Muscle of leg (tissue), 11 donors: ENCODE results near the gene ASCL1. TPM values are rescaled to one million over a fixed set of nuclear protein-coding genes. Genes with fewer than 3 reads are reported as not detected.
A peak's percentile ranks its signal among the peaks of the same experiment; 100 is the strongest.

Experiments used
- DNase-seq: peaks from one replicate; pipeline ENCODE4 v3.0.0; 2013
- H3K27ac ChIP-seq: one replicate; pipeline ENCODE4 v1.5.1; 2013; ENCODE audit warnings: mild to moderate bottlenecking, low read length, control low read depth
- H3K27me3 ChIP-seq: one replicate; pipeline ENCODE4 v1.6.1; 2013; ENCODE audit warnings: low read length; ENCODE audit not compliant: control insufficient read depth, insufficient read depth
- H3K36me3 ChIP-seq: one replicate; pipeline ENCODE4 v1.6.1; 2013; ENCODE audit warnings: low read length; ENCODE audit not compliant: control insufficient read depth, insufficient read depth
- H3K4me1 ChIP-seq: one replicate; pipeline ENCODE4 v1.6.1; 2013; ENCODE audit warnings: low read length; ENCODE audit not compliant: control insufficient read depth, insufficient read depth
- H3K4me3 ChIP-seq: one replicate; pipeline ENCODE4 v1.5.1; 2013; ENCODE audit warnings: low read length, control low read depth
- H3K9me3 ChIP-seq: replicated peaks from 2 replicates; pipeline ENCODE4 v1.6.1; 2013; ENCODE audit warnings: low read depth, low read length; ENCODE audit not compliant: control insufficient read depth
- WGBS: methylation state at CpG from one replicate; pipeline ENCODE4 v1.1.5; 2013; ENCODE audit warnings: missing lambda C conversion rate; ENCODE audit not compliant: insufficient coverage; 5-methylcytosine and 5-hydroxymethylcytosine counted together
- polyA plus RNA-seq, 8 donors: library from polyadenylated mRNA; unstranded; fragments of 120-200 nt; gene quantifications; one replicate each; pipeline versions ENCODE4 v1.2.1 to v1.2.3, GENCODE V29; 2013; ENCODE audit warnings: inconsistent platforms in 1 of 8, low replicate concordance in 1 of 8; ENCODE audit not compliant: insufficient read length in 8 of 8, insufficient read depth in 1 of 8
- total RNA-seq: library from RNA; stranded (reverse); fragments of 120-200 nt; gene quantifications from one replicate; pipeline ENCODE4 v1.2.4, GENCODE V29; 2013

Gene ASCL1
- total and polyA plus RNA-seq, 9 donors, result 0.04 to 0.28 (median 0.07) TPM; not detected in 6

DNA sequence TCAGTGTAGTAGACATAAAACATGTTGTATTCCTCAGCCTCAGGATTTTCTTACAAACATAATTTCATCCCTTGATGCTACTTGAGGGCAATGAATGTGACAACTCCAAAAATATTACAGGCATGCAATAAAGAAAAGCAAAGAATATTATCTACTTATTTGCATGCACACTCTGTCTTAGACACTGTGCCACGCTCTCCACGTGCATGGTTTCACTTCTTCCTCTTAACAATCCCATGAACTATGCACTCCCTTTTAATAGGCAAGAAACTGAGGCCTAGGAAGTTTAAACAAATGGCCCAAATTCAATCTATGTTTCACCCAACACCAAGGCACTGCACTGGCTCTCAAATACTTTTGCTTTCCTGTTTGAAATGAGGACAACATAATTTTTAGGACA, 38.6 kb upstream of the ASCL1 start:
- no peak for DNase-seq
- no peak overlapping the region for H3K4me3 ChIP-seq
- no peaks in the 10 kb centered on the region for H3K4me1 ChIP-seq
- peaks cover 8% of the 10 kb centered on the region for H3K27me3 ChIP-seq
- no peaks in the 10 kb centered on the region for H3K36me3 ChIP-seq
- H3K27ac ChIP-seq, result no peak overlapping the region
- H3K9me3 ChIP-seq, result no peaks in the 10 kb centered on the region
- WGBS, result 76% methylated on average over 2 of the region's 2 CpGs

DNA sequence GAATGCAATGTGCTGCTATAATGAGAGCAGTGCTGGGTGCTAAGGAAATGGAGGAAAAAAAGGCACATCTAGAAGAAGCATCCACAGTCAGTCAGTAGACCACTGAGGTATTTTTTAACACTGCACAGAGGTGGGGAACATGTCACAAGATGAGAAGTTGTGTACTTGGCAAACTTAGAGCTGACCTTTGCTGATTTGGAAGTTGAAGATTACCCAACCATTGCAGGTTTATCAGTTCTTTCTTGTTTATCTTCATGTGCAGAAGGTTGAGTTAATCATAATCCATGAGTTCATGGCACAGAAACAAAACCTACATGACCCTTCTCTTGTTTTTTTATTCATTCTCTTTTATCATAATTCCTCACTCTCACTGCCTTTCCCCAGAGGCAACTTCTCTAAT, 37.2 kb upstream of the ASCL1 start:
- no peaks in the 10 kb centered on the region for H3K36me3 ChIP-seq
- DNase-seq, result no peak
- H3K9me3 ChIP-seq, result no peaks in the 10 kb centered on the region
- no peak overlapping the region for H3K27ac ChIP-seq
- no peaks in the 10 kb centered on the region for H3K4me1 ChIP-seq
- H3K27me3 ChIP-seq, result peaks cover 8% of the 10 kb centered on the region
- no peak overlapping the region for H3K4me3 ChIP-seq

DNA sequence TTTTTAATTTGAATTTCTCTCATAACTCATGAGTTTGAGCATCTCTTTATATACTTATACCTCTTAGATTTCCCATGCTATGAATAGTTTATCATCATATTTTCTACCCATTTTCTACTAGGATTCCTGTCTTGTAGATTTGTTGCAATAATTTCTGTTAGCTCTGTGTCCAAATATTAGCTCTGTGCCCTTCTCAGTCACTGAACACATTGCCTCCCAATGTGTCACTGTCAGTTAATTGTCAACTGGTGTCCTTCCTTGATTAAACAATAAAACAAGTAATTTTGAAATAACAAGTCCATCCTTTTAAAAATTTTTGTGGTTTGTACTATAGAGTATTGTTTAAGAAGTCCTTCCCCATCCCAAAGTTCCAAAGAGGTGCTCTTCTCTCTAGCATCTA, 36.2 kb upstream of the ASCL1 start:
- no peak overlapping the region for H3K27ac ChIP-seq
- H3K27me3 ChIP-seq, result peaks cover 8% of the 10 kb centered on the region
- no peak overlapping the region for H3K4me3 ChIP-seq
- H3K9me3 ChIP-seq, result no peaks in the 10 kb centered on the region
- no peaks in the 10 kb centered on the region for H3K36me3 ChIP-seq
- H3K4me1 ChIP-seq, result no peaks in the 10 kb centered on the region
- no peak for DNase-seq

DNA sequence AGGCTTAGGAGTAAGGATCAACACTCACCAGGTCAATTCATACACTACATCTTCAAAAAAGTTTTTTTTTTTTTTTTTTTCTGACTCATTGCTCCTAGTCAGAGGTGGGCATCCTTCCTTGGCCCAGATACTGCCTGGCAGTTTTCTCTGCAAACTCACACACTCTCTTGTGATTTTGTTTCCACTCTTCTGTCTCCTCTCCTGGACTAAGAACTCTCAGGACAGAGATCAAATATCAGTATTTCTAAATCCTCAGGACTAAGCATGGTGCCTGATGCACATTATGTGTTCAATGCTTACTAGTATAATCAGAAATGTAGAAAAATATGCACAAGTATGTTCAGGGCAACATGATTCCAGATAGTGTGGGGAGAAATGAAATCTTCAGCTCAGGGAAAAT, 30.3 kb upstream of the ASCL1 start:
- H3K36me3 ChIP-seq, result no peaks in the 10 kb centered on the region
- no peak for DNase-seq
- H3K4me1 ChIP-seq, result no peaks in the 10 kb centered on the region
- H3K9me3 ChIP-seq, result no peaks in the 10 kb centered on the region
- no peaks in the 10 kb centered on the region for H3K27me3 ChIP-seq
- no peak overlapping the region for H3K27ac ChIP-seq
- no peak overlapping the region for H3K4me3 ChIP-seq

DNA sequence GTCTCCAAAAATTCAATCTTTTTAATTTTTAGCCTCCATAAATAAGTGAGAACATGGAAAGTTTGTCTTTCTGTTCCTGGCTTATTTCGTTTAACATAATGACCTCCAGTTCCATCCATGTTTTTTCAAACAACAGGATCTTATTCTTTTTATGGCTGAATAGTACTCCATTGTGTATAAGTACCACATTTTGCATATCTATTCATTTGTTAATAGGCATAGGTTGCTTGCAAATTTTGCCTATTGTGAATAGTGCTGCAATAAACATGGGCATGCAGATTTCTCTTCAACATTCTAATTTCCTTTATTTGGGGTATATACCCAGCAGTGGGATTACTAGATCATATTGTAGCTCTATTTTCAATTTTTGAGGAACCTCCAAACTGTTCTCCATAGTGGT, 24.3 kb upstream of the ASCL1 start:
- H3K27ac ChIP-seq, result no peak overlapping the region
- H3K9me3 ChIP-seq, result no peaks in the 10 kb centered on the region
- H3K4me1 ChIP-seq, result no peaks in the 10 kb centered on the region
- no peak for DNase-seq
- no CpG with 5 or more reads among the region's 1 CpG for WGBS
- H3K4me3 ChIP-seq, result no peak overlapping the region
- H3K27me3 ChIP-seq, result no peaks in the 10 kb centered on the region
- no peaks in the 10 kb centered on the region for H3K36me3 ChIP-seq

DNA sequence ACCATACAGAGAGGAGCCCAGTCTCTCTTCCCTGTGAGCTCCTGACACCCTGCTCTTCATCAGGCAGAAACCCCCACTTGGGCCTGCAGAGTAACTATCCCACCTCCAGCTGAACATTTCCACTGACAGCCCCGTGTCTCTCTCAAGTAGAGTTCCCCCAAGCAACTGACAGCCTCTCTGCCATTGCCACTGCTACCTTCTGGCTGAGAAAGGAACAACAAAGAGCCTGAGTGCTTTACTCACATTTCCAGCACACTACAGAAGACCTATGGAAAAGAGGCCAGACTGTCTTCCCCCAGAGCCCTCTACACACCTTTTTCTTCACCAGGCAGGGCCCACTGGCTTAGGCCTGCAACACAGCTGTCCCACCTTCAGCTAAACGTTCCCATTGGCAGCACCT, 18.4 kb upstream of the ASCL1 start:
- no peaks in the 10 kb centered on the region for H3K36me3 ChIP-seq
- peaks cover 2% of the 10 kb centered on the region for H3K9me3 ChIP-seq
- no peak for DNase-seq
- no peaks in the 10 kb centered on the region for H3K27me3 ChIP-seq
- no peak overlapping the region for H3K4me3 ChIP-seq
- WGBS, result 44% methylated on average over 2 of the region's 2 CpGs
- H3K4me1 ChIP-seq, result no peaks in the 10 kb centered on the region
- H3K27ac ChIP-seq, result no peak overlapping the region

DNA sequence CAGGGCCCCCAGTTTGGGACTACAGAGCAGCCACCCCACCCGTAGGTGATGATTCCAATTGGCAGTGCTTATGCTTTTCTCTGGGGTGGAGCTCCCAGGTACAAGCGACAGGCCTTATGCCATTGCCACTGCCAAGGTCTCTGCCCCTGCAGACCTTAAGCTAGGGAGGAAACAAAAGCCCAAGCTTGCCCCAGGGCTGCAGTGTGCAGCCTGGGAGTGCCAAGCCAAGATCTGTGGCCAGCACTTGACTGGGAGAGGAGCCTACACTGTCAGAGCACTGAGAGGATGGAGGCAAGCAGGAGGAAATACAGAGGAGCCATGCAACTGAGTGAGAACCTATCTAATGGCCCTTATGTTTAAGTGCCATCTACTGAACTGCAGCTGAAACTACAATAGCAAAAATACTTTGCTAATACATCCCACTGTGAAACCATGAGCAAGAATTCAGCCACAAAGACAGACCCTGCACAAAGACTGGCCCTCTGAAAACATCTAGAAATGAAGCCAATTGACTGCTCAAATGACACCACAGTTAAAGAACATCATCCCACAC, 17.7 kb upstream of the ASCL1 start:
- 100% methylated on average over 2 of the region's 2 CpGs for WGBS
- H3K9me3 ChIP-seq, result peaks cover 2% of the 10 kb centered on the region

DNA sequence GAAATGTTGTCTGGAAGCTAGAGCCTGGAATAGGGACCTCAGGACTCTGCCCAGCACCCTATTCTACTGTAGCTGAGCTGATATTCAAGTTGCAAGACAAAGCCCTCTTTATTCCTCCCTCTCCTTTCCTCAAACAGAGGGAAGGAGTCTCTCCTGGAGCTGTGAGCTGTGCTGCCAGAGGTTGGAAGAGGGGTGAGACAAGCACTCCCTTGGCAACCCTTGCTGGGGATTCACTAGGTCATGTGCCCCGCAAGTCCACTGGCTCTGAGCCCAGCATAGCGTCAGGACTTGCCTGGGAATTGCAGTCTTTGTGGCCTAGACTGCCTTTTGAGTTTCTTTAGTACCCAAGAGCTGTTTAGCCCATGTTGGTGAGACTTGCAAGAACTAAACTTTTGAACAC, 11.4 kb upstream of the ASCL1 start:
- no peak for DNase-seq
- H3K36me3 ChIP-seq, result no peaks in the 10 kb centered on the region
- no peaks in the 10 kb centered on the region for H3K4me1 ChIP-seq
- H3K27ac ChIP-seq, result no peak overlapping the region
- no peaks in the 10 kb centered on the region for H3K9me3 ChIP-seq
- no peak overlapping the region for H3K4me3 ChIP-seq
- WGBS, result 60% methylated on average over 2 of the region's 2 CpGs
- peaks cover 21% of the 10 kb centered on the region for H3K27me3 ChIP-seq

More for the DNA sequence above, 17.7 kb upstream of the ASCL1 start:
- Histone ChIP-seq H3K4me3 (no peak overlapping the region), H3K36me3 (no peaks in the 10 kb centered on the region), H3K4me1 (no peaks in the 10 kb centered on the region), H3K27ac (no peak overlapping the region), H3K27me3 (no peaks in the 10 kb centered on the region)
- DNase-seq, result no peak

DNA sequence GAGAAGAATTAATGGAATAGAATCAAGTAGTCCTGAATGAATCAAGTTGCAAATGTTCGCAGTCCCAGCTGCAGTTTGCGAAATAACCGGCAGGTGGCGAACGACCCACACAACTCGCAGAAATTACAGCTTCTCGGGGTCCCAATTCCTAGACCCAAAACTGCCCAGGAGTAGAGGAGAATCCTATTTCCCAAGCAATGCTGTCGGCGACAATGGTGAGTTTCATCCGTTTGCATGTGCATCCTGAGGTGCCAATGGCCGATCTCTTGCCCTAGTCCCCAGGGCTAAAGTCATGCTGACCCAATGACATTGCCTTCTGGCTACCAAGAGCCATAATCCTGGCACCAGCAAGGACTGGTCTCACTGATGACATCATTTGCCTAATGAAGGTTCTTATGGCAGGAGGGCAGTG, 8.5 kb upstream of the ASCL1 start:
- no peak overlapping the region for H3K4me3 ChIP-seq
- H3K9me3 ChIP-seq, result no peaks in the 10 kb centered on the region
- peaks cover 48% of the 10 kb centered on the region for H3K27me3 ChIP-seq
- H3K36me3 ChIP-seq, result no peaks in the 10 kb centered on the region
- no peak overlapping the region for H3K27ac ChIP-seq
- 1% methylated on average over 11 of the region's 11 CpGs for WGBS
- H3K4me1 ChIP-seq, result no peaks in the 10 kb centered on the region
- DNase-seq, result peak; percentile 20

DNA sequence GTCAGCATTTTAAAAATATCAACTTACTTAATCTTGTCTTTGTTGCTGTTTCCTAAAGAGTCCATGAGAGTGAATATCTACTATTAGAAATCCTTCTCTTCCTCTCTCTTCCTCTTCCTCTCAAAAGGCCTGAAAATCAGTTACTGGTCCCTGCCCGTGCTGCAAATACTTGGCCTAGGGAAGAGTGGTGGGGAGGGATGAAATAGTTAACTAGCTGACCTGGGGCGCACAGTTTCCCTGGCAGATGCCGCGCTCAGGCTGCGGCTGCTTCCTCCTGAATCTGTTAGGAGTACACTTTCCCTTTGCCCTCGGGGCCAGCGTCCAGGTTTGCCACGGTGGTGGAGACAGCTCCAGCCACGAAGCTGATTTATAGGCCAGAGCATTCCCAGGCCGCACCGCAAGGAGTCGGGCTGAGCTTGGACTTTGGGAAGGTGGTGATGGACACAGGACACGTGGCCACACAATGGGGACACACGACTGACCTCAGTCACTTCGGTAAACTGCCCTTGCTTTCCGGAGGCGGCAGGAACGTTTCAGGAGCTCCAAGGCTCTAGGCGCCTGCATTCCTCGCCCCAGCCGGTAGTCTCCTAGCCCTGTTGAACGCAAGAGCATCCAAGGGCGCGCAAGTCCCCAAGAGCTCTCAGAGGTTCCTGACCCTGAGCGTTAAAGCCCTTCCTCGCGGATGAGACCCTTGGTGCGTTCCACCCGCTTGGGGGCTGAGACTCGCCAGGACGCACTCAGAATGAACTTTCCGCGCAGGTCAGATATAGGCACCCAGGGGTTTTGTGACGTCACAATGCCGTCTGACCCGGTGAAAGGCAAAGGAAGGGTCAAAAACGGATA, 7.1 kb upstream of the ASCL1 start:
- Histone ChIP-seq H3K4me1 (no peaks in the 10 kb centered on the region), H3K27ac (no peak overlapping the region), H3K4me3 (no peak overlapping the region), H3K36me3 (no peaks in the 10 kb centered on the region), H3K27me3 (peaks cover 61% of the 10 kb centered on the region), H3K9me3 (no peaks in the 10 kb centered on the region)
- no peak for DNase-seq
- under 1% methylated on average over 36 of the region's 37 CpGs for WGBS
